ENCODE results near the gene WDR70.

DNA sequence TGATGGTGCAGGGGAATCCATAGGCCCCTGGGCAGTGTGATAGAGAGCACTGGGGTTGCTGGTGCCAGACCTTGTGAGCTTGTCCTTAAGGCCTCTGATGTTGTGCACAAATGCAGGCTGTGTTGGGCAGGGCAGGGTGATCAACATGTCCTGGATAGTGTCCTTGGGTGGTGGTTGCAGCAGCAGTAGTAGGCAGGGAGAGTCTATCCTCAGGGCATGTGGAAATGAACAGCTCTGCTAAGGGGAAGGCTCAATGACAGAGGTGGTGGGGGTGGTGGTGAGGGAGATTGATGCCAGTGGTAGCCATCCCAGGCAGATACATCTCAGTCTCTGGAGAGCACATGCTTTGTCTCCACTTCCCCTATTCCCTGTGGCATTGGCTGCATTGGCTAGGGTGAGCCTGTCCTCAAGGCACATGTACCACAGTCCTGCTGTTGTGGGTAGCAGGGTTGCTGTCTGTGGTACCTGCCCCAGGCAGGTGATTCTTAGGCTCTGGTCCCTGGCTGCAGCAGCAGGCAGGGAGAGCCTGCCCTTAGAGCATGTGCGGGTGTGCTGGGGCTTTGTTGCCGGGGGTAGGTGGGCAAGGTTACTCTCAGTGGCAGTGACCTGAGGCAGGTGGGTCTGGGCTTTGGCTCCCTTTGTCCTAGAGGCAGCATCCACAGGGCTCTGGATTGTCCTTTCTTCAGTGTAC lies 111.1 kb downstream of the WDR70 start:
- TF ChIP-seq, protein P1, sequence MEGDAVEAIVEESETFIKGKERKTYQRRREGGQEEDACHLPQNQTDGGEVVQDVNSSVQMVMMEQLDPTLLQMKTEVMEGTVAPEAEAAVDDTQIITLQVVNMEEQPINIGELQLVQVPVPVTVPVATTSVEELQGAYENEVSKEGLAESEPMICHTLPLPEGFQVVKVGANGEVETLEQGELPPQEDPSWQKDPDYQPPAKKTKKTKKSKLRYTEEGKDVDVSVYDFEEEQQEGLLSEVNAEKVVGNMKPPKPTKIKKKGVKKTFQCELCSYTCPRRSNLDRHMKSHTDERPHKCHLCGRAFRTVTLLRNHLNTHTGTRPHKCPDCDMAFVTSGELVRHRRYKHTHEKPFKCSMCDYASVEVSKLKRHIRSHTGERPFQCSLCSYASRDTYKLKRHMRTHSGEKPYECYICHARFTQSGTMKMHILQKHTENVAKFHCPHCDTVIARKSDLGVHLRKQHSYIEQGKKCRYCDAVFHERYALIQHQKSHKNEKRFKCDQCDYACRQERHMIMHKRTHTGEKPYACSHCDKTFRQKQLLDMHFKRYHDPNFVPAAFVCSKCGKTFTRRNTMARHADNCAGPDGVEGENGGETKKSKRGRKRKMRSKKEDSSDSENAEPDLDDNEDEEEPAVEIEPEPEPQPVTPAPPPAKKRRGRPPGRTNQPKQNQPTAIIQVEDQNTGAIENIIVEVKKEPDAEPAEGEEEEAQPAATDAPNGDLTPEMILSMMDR (conservative IDR thresholded peaks at IDR 0.05), result no peak
- no peak for TF ChIP-seq ZFX (IDR thresholded peaks at IDR 0.05)

All from C4-2B (cell line).